ENCODE data around the gene TRIO. TPM values are rescaled to one million over a fixed set of nuclear protein-coding genes. Genes with fewer than 3 reads are reported as not detected.

Gene TRIO
- polyA plus RNA-seq, 1 donor (not counting 4 experiments of a cell fraction or from before 2014, with no cell fraction given), result 57.2 TPM

- DNase-seq (ENCODE audit: low read depth, low spot score) (no peak), FAIRE-seq (no peak)
- H3K9ac ChIP-seq (ENCODE audit: control insufficient read depth, extremely low read depth, insufficient read depth, low read length), result no peak overlapping the region
- no peaks in the 10 kb centered on the region for H3K27me3 ChIP-seq (ENCODE audit: control insufficient read depth, extremely low read depth, insufficient read depth, low read length)
- H4K20me1 ChIP-seq (ENCODE audit: control insufficient read depth, extremely low read depth, insufficient read depth, low read length), result no peaks in the 10 kb centered on the region
- no peak overlapping the region for H3K4me3 ChIP-seq (ENCODE audit: control insufficient read depth in 2 of 3, extremely low read depth in 1 of 3, insufficient read depth in 2 of 3, low read depth in 1 of 3, low read length in 3 of 3)
- H2AFZ ChIP-seq (ENCODE audit: control insufficient read depth, low read length), result no peak overlapping the region
- peaks cover 3% of the 10 kb centered on the region for H3K4me1 ChIP-seq (ENCODE audit: control insufficient read depth, extremely low read depth, insufficient read depth, low read length)
- no peak overlapping the region for H3K27ac ChIP-seq (ENCODE audit: control insufficient read depth, insufficient read depth, low read length)
- no peaks in the 10 kb centered on the region for H3K9me1 ChIP-seq (ENCODE audit: control insufficient read depth, extremely low read depth, insufficient read depth, low read length)
- H3K36me3 ChIP-seq (ENCODE audit: control insufficient read depth in 2 of 2, extremely low read depth in 1 of 2, insufficient read depth in 2 of 2, low read length in 2 of 2), result peaks cover 17 to 19% of the 10 kb centered on the region in 2 experiments
- TF ChIP-seq EZH2 (IDR thresholded peaks at IDR 0.05; ENCODE audit: low read length) (no peak), CTCF (optimal IDR thresholded peaks at IDR 0.05 in 1 of 3, IDR thresholded peaks at IDR 0.05 in 1 of 3, conservative IDR thresholded peaks at IDR 0.05 in 1 of 3; ENCODE audit: extremely low read depth in 1 of 3, insufficient read depth in 2 of 3, low read length in 3 of 3) (no peak)
- dilution Hi-C loops (cut with MboI; ENCODE audit: extremely low pct_ligation_motif_present, low sequenced_read_pairs), result no loop called here
- no peak overlapping the region for H3K4me2 ChIP-seq (ENCODE audit: control insufficient read depth, extremely low read depth, insufficient read depth, low read depth, low read length)
- no peaks in the 10 kb centered on the region for H3K9me3 ChIP-seq (ENCODE audit: control insufficient read depth, low read depth, low read length)
- H3K79me2 ChIP-seq (ENCODE audit: control insufficient read depth, insufficient read depth, low read length), result peaks cover 29% of the 10 kb centered on the region
These were observed 296.1 kb downstream of the TRIO start for GRCh38 chr5:14439087-14439871.

- peaks cover 15 to 16% of the 10 kb centered on the region in 2 experiments for H3K36me3 ChIP-seq (ENCODE audit: control insufficient read depth in 2 of 2, extremely low read depth in 1 of 2, insufficient read depth in 2 of 2, low read length in 2 of 2)
- no peaks in the 10 kb centered on the region for H3K9me1 ChIP-seq (ENCODE audit: control insufficient read depth, extremely low read depth, insufficient read depth, low read length)
- H3K27me3 ChIP-seq (ENCODE audit: control insufficient read depth, extremely low read depth, insufficient read depth, low read length), result no peaks in the 10 kb centered on the region
- H4K20me1 ChIP-seq (ENCODE audit: control insufficient read depth, extremely low read depth, insufficient read depth, low read length), result no peaks in the 10 kb centered on the region
- no peak overlapping the region for H2AFZ ChIP-seq (ENCODE audit: control insufficient read depth, low read length)
- dilution Hi-C loops (cut with MboI; ENCODE audit: extremely low pct_ligation_motif_present, low sequenced_read_pairs), result no loop called here
- TF ChIP-seq CTCF (optimal IDR thresholded peaks at IDR 0.05 in 1 of 3, IDR thresholded peaks at IDR 0.05 in 1 of 3, conservative IDR thresholded peaks at IDR 0.05 in 1 of 3; ENCODE audit: extremely low read depth in 1 of 3, insufficient read depth in 2 of 3, low read length in 3 of 3) (no peak), EZH2 (IDR thresholded peaks at IDR 0.05; ENCODE audit: low read length) (no peak)
- H3K27ac ChIP-seq (ENCODE audit: control insufficient read depth, insufficient read depth, low read length), result no peak overlapping the region
- no peak overlapping the region for H3K4me3 ChIP-seq (ENCODE audit: control insufficient read depth in 2 of 3, extremely low read depth in 1 of 3, insufficient read depth in 2 of 3, low read depth in 1 of 3, low read length in 3 of 3)
- H3K79me2 ChIP-seq (ENCODE audit: control insufficient read depth, insufficient read depth, low read length), result peaks cover 29% of the 10 kb centered on the region
- H3K9ac ChIP-seq (ENCODE audit: control insufficient read depth, extremely low read depth, insufficient read depth, low read length), result no peak overlapping the region
- no peak for FAIRE-seq
- no peaks in the 10 kb centered on the region for H3K9me3 ChIP-seq (ENCODE audit: control insufficient read depth, low read depth, low read length)
- H3K4me2 ChIP-seq (ENCODE audit: control insufficient read depth, extremely low read depth, insufficient read depth, low read depth, low read length), result no peak overlapping the region
- peaks cover 12% of the 10 kb centered on the region for H3K4me1 ChIP-seq (ENCODE audit: control insufficient read depth, extremely low read depth, insufficient read depth, low read length)
- DNase-seq (ENCODE audit: low read depth, low spot score), result no peak
These were observed 297.1 kb downstream of the TRIO start for GRCh38 chr5:14440223-14440581.

All from keratinocyte (primary cell).